Measurements from ENCODE around the gene OGFOD2.

DNA sequence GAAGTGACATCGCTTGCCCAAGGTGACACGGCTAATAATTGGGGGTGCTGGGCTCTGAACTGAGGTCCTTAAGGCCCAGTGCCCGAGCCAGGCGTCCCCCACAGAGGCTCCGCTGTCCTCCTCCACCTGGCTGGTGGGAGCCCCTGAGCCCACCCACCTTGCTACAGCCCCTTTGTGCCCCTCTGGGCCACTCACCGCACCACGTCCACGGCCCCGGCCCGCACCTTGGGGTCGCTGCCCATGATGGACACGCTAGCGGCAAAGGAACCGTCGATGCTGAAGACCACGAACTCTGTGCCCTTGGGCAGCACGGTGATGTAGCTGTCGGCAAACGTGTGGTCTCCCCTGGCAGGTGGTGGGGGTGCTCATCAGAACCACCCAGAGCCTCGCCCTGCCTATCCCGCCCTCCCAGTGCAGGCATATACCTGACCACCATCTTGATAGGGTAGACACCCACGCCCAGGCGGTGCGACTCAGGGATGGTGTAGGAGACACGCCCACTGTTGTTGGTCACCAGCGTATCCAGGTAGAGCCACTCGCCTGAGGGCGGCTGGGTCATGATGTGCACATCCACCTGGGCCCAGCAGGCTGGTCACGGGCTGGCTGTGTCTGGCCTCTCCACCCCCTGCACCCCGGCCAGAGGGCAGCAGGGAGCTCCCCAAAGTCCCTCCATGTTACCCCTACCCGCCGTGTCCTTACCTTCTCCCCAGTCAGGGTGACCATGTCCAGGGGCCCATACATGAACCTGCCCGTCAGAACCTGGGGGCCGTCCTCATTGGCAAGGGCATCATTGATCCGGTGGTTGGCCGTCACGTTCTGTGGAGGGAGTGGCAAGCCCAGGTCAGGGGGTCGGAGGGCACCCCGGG lies 12.3 kb downstream of the OGFOD2 start:
- TF ChIP-seq CTCF (IDR thresholded peaks at IDR 0.05; ENCODE audit: low read depth, low read length, missing input control): no peak
- TF ChIP-seq RAD21 (IDR thresholded peaks at IDR 0.05): no peak
- no peak for TF ChIP-seq SP1 (IDR thresholded peaks at IDR 0.05)
- TF ChIP-seq, protein P1, sequence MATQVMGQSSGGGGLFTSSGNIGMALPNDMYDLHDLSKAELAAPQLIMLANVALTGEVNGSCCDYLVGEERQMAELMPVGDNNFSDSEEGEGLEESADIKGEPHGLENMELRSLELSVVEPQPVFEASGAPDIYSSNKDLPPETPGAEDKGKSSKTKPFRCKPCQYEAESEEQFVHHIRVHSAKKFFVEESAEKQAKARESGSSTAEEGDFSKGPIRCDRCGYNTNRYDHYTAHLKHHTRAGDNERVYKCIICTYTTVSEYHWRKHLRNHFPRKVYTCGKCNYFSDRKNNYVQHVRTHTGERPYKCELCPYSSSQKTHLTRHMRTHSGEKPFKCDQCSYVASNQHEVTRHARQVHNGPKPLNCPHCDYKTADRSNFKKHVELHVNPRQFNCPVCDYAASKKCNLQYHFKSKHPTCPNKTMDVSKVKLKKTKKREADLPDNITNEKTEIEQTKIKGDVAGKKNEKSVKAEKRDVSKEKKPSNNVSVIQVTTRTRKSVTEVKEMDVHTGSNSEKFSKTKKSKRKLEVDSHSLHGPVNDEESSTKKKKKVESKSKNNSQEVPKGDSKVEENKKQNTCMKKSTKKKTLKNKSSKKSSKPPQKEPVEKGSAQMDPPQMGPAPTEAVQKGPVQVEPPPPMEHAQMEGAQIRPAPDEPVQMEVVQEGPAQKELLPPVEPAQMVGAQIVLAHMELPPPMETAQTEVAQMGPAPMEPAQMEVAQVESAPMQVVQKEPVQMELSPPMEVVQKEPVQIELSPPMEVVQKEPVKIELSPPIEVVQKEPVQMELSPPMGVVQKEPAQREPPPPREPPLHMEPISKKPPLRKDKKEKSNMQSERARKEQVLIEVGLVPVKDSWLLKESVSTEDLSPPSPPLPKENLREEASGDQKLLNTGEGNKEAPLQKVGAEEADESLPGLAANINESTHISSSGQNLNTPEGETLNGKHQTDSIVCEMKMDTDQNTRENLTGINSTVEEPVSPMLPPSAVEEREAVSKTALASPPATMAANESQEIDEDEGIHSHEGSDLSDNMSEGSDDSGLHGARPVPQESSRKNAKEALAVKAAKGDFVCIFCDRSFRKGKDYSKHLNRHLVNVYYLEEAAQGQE (IDR thresholded peaks at IDR 0.05): no peak
- TF ChIP-seq, protein P2, sequence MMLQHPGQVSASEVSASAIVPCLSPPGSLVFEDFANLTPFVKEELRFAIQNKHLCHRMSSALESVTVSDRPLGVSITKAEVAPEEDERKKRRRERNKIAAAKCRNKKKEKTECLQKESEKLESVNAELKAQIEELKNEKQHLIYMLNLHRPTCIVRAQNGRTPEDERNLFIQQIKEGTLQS (IDR thresholded peaks at IDR 0.05): no peak
- no peak for TF ChIP-seq YY1 (IDR thresholded peaks at IDR 0.05)
- TF ChIP-seq MAX (IDR thresholded peaks at IDR 0.05): no peak
- no peak for TF ChIP-seq GABPA (IDR thresholded peaks at IDR 0.05 in 1 of 2, conservative IDR thresholded peaks at IDR 0.05 in 1 of 2)
- no peak for TF ChIP-seq RXRA (IDR thresholded peaks at IDR 0.05)
- TF ChIP-seq TAF1 (conservative IDR thresholded peaks at IDR 0.05): no peak
- TF ChIP-seq JUND (IDR thresholded peaks at IDR 0.05): no peak
- TF ChIP-seq FOXA2 (IDR thresholded peaks at IDR 0.05): no peak
- no peak for TF ChIP-seq FOXA1 (IDR thresholded peaks at IDR 0.05)
- TF ChIP-seq, protein P3, sequence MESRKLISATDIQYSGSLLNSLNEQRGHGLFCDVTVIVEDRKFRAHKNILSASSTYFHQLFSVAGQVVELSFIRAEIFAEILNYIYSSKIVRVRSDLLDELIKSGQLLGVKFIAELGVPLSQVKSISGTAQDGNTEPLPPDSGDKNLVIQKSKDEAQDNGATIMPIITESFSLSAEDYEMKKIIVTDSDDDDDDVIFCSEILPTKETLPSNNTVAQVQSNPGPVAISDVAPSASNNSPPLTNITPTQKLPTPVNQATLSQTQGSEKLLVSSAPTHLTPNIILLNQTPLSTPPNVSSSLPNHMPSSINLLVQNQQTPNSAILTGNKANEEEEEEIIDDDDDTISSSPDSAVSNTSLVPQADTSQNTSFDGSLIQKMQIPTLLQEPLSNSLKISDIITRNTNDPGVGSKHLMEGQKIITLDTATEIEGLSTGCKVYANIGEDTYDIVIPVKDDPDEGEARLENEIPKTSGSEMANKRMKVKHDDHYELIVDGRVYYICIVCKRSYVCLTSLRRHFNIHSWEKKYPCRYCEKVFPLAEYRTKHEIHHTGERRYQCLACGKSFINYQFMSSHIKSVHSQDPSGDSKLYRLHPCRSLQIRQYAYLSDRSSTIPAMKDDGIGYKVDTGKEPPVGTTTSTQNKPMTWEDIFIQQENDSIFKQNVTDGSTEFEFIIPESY (IDR thresholded peaks at IDR 0.05): no peak

All from liver (tissue), 3 donors.